H54 (cell line): ENCODE measurements around the gene KIAA1755.

ENCODE experiments used
- DNase-seq: peaks from one replicate; pipeline ENCODE4 v3.0.0; 2011; ENCODE audit warnings: low spot score, mixed read lengths; ENCODE audit not compliant: insufficient read length
- FAIRE-seq: peaks from 3 replicates; lab custom pipeline; 2011; peaks lifted over from hg19 to GRCh38; lab: Jason Lieb, UNC
- POLR2A ChIP-seq: IDR thresholded peaks from 2 replicates; pipeline ENCODE4 v1.6.1; 2011; ENCODE audit warnings: low read depth, mild to moderate bottlenecking, low read length

The KIAA1755 gene, protein sequence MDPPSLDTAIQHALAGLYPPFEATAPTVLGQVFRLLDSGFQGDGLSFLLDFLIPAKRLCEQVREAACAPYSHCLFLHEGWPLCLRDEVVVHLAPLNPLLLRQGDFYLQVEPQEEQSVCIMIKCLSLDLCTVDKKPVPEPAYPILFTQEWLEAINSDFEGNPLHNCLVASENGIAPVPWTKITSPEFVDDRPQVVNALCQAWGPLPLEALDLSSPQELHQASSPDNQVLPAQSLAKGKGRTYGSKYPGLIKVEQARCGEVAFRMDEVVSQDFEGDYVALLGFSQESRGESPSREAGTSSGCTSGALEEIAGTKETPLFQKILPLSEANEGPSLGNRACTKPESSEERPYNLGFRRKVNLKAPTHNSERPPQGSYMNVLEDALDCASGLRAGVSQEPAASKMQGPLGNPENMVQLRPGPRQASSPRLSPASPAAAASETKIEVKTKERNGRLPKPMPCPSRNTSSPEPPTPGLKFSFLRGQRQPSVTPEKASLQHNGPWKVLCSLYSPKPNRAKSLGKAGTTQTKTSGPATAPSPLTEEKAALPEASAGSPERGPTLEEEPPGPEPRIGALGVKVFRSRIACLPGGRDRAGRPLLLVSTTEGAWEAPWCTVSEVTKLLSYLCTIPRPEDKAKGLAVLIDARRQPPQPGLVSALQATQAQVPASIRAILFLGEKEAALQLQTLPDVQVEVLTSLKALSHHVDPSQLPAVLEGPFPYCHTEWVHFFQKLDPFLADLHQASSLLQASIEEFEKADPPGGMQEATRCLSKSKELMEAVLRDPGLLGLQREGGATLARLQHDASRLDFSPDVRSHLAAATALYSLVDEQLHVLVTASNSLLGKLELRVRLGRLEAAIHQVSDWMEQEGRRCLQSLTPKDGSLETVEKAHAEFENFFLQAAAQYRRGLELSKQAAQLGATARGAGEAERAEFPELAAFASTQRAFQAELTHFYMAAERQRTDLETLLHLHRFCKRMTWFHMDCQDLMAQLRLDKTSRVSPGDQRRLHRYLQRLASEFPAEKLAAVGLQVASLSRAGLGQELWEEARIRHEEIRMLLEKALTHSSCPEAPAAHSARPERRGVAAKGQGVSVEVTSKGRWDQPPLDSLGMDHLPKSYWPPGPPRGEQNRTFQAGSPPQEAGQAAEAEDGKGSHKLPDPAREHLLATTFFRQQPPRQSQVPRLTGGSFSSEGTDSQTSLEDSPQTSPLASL

DNA sequence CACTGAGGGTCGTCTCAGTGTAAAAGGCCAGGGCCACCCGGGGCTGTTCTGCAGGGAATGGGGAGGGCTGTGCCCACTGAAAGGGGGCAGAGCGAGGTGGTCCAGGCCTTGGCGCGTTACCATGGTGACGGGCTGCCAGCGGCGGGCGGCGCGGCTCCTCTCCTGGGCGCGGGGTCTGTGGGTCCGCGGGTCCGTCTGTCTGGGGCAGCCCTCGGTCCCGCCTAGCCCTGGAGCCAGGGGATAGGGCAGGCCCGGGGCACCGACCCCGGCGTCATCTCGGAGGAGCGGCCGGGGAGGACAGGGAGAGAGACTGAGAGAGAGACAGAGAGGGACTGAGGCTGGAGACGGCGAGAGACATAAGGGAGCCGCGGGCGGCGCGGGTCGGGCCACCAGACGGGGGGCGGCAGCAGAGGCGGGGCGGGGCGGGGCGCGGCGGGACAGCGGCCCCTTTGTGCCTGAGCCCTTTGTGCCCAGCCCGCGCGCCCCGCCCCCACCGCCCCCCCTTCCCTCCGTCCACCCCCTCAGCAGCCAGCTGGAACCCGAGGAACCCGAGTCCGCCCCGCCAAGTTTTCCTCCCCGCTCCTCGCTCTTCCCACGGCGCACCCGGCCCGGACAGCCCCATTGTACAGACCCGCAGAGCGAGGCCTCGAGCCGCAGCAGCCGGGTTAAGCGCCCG, at the start of gene KIAA1755:
KIAA1755 (minus strand) TSS at position 358 of the 676 bp plus-strand sequence; CDS start at position 123, 235 bp downstream.
- no peak for DNase-seq
- FAIRE-seq, result no peak
- no peak for TF ChIP-seq POLR2A

DNA sequence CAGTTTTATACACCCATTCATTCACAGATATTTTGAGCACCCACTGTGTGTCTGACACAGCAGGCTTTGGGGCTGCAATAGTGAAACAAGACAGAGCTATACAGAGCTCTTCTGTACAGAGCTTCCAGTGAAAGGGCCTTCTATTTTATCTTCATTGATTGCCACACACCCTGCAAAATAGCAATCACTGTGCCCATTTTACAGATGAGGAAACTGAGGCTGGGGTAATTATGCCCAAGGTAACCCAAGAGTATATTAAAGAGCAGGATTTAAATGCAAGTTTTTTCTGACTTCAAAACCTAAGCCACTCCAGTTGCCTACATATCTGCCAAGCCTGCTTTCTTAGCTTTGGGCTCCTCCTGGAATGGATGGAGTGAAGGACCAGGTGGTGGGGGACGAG, 47.9 kb upstream of the KIAA1755 start:
- FAIRE-seq (no peak), DNase-seq (no peak)
- no peak for TF ChIP-seq POLR2A

DNA sequence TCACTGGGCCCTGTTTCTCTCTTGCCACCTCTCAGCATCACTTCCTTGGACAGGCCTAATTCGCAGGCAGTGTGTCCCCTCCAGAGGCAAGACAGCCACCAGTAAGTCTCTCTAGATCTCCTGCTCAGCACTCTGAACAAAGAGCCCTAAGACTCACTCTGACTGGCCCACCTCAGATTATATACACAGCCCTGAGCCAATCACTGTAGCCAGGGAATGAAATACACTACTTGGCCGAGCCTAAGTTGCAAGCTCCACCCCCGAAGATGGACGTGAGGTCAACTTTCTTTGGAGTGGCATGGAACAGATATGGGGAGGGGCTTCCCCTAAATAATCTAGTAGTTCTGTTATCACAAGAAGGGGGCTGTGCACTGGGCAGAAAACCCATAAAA, 47.5 kb upstream of the KIAA1755 start:
- FAIRE-seq (no peak), DNase-seq (no peak)
- no peak for TF ChIP-seq POLR2A

DNA sequence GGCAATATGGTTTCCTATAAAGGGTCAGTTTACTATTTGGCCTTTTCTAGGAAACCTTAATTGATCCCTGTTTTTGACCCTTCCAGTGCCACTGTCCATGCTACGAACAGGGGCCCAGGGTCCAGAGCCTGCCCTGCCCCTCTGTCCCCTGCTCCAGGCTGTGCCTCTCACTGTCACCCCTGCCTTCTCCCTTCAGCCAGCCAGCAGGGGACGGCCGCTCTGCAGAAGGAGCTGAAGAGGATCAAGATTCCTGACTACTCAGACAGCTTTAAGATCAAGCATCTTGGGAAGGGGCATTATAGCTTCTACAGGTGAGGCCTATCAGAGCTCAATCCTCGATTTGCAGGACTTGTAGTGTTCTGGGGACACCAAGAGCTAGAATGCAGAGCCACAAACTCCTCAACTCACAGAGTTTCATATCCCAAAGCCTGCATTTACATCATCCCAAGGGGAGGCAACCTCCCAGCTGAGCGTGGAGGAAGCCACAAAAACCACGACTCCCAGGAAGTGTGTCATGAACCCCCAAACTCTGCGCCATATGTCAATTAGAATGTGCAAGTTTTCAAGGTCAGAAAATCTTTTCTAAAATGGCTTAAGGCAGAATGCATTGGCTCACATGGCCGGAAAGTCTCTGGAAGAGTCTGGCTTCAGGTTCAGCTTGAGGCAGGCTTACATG, 47.0 kb upstream of the KIAA1755 start:
- DNase-seq (no peak), FAIRE-seq (no peak)
- no peak for TF ChIP-seq POLR2A

DNA sequence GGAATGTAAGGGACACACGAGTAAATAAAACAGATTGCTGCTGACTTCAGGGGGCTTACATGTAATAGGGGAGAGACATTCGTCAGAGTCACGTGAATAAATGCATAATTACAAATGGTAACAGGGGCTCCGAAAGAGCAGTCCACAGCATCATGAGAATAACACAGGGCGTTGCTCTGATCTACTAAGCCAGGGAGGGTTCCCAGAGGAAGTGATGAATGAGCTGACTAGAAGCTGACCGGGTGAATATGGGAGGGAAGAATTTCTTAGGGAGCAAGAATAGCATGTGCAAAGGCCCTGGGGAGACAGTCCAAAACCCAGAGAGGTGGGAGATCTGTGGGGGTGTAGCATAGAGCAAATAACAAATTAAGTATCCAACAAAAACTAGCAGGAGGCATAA, 45.8 kb upstream of the KIAA1755 start:
- DNase-seq, result no peak
- FAIRE-seq, result no peak

DNA sequence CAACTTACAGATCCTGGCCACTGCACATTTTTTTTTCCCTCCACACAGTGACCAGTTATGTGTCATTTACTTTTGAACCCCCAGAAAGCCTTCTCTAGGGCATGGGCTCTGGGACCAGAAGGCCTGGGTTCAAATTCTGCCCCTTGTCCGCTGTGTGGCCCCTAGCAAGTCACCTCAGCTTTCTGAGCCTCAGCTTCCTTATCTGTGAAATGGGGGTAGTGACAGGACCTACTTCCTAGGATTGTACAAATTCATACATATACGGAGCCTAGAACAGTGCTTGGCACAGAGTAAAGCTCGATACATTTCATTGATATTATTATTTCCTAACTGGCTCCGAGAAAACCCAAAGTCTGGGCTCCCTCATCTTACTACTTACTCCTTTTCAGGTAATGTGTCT, 45.0 kb upstream of the KIAA1755 start:
- DNase-seq (no peak), FAIRE-seq (no peak)
- TF ChIP-seq POLR2A, result no peak

More for the DNA sequence above, 45.8 kb upstream of the KIAA1755 start:
- TF ChIP-seq POLR2A, result no peak

DNA sequence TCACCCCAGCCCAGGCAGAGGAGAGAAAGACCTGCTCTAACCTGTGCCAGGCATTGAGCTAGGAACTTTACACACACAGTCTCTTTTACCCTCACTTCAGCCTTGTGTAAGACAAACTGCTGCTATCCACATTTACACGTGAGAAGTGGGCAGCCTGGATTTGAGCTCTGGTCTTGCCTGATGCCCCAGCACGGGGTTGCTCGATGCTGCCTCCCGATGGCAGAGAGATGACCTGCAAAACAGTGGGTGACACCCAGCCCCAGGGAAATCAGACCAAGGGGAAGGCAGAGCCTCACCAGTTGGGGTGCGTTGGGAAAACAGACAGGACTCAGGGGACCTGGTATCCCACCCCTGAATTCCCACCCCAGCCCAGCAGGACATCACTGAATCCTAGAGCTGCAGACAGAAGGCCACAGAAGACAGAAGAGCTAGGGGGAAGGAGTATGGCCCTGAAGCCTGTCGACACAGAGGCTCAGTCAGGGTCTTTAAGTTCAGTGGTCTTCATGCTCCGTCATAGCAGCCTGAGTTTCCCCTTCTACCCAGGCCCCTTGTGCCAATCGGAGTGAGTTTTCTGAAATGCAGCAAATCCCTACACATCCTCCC, 44.4 kb upstream of the KIAA1755 start:
- FAIRE-seq, result no peak
- TF ChIP-seq POLR2A, result no peak
- DNase-seq, result peak; percentile 50

DNA sequence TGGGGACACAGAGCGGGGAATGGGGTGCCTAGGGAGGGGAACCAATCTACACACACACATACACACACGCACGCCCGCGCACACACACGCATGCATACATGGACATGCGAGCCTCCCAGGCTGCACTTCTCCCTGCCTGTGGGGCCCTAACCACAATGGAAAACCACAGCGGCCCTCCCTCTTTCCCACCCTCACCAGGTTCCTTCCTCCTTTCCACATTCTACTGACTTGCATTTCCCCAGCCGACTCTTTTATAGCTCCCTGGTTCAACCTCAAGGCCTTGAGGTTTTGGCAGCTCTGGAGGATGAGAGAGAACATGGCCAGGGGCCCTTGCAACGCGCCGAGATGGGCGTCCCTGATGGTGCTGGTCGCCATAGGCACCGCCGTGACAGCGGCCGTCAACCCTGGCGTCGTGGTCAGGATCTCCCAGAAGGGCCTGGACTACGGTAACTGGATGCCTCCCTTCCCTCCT, 43.4 kb upstream of the KIAA1755 start, which contains the start of gene BPI:
BPI (plus strand) TSS at position 249 of the 472 bp plus-strand sequence; CDS start at position 317, 68 bp downstream.
- FAIRE-seq (no peak), DNase-seq (no peak)
- TF ChIP-seq POLR2A, result no peak

DNA sequence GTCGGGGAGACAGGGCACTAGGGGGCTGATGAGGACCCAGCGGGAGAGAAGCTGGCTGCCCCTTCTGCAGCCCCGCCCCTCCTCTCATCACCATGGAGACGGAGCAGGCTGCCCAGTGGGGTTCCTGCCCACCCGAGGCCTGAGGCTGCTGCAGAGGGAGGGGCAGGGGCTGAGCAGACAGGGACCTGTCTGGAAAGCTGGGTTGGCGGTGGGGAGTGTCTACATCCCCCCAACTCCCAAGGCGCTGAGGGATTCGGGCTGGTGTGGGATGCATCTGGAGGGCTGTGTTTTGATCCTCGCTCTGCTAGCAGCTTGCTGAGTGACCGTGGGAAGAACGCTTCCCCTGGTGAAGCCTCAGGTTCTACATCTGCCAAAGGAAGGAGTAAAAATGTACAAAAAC, 42.3 kb upstream of the KIAA1755 start:
- no peak for TF ChIP-seq POLR2A
- DNase-seq (no peak), FAIRE-seq (no peak)

DNA sequence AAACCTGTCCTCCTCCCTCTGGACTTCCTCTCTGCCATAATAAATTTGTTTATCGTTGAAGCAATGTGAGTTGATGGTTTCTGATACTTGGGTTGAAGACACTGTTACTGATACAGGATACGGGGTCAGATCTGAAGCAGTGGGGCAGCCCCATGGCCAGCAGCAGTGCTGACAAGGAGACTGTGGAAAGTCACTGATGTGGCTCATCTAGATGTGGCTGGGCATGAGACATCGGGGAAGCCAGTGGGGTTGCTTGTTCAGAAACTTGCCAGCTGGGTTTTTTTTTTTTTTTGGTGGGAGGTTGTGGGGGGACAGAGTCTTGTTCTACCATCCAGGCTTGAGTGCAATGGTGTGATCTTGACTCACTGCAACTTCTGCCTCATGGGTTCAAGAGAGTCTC, 40.8 kb upstream of the KIAA1755 start:
- no peak for FAIRE-seq

DNA sequence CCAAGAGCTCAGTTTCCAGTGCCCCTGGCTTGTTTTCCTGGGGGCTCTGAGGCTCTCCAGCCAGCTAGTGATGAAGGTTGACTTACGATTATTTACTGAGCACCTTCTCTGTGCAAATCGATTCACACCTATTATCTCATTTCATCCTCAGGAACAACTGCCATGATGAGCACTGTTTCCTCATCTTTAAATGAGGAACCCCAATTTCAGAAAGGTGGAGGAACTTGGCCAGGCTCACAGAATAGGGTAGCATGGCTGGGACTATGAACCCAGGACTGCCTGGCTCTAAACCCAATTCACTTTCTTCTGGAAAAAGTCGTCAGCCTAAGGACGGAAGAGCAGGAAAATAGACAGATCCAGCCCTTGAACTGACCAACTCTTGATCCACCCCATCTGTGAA, 39.9 kb upstream of the KIAA1755 start:
- TF ChIP-seq POLR2A, result no peak
- DNase-seq (no peak), FAIRE-seq (no peak)

More for the DNA sequence above, 40.8 kb upstream of the KIAA1755 start:
- no peak for DNase-seq
- no peak for TF ChIP-seq POLR2A

DNA sequence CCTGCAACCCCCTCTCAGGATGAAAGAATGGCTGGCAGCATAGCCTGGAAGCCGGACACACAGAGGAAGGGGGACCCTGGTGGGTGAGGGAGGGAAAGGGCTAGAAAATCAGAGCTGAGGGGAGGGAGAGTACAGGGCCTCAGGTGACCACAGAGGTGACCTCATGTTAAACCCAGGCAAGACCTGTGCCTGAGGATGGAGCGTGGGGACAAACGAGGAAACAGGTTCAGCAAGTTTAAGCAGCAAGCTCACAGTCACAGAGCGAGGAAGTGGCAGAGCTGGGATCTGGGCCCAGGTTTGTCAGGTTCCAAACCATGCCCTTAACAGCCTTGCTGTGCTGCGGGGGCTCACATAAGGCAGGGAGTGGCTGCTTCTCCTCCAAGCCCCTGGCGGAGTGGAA, 39.4 kb upstream of the KIAA1755 start:
- no peak for DNase-seq
- TF ChIP-seq POLR2A, result no peak
- FAIRE-seq, result no peak
